Trophoblast cell (in vitro differentiated cells and primary cell): ENCODE results near the gene PARVB.

Experiments used
- DNase-seq, 2 donors: peaks; one replicate each; pipeline ENCODE4 v3.0.0-alpha.2; 2016
- H2AFZ ChIP-seq: 2 replicates; pipeline ENCODE4 v1.6.1; 2013; ENCODE audit warnings: low read length, moderate library complexity, mild to moderate bottlenecking; ENCODE audit not compliant: insufficient read depth, poor library complexity
- H2AK5ac ChIP-seq: 2 replicates; pipeline ENCODE4 v1.6.1; 2013; ENCODE audit warnings: mild to moderate bottlenecking, low read length
- H2BK120ac ChIP-seq: 2 replicates; pipeline ENCODE4 v1.6.1; 2013; ENCODE audit warnings: low read length, mild to moderate bottlenecking, moderate library complexity; ENCODE audit not compliant: insufficient read depth, poor library complexity
- H2BK12ac ChIP-seq: 2 replicates; pipeline ENCODE4 v1.6.1; 2013; ENCODE audit warnings: mild to moderate bottlenecking, low read length, moderate library complexity
- H2BK5ac ChIP-seq: 2 replicates; pipeline ENCODE4 v1.6.1; 2013; ENCODE audit warnings: low read length, low read depth, moderate library complexity, mild to moderate bottlenecking; ENCODE audit not compliant: poor library complexity
- H3K14ac ChIP-seq: 2 replicates; pipeline ENCODE4 v1.6.1; 2013; ENCODE audit warnings: mild to moderate bottlenecking, low read length
- H3K18ac ChIP-seq: 2 replicates; pipeline ENCODE4 v1.6.1; 2013; ENCODE audit warnings: mild to moderate bottlenecking, low read length
- H3K23ac ChIP-seq: 2 replicates; pipeline ENCODE4 v1.6.1; 2013; ENCODE audit warnings: low read length
- H3K27ac ChIP-seq: 2 replicates; pipeline ENCODE4 v1.5.1; 2013; ENCODE audit warnings: low read depth, mild to moderate bottlenecking, inconsistent platforms, low read length, moderate library complexity
- H3K27me3 ChIP-seq: 2 replicates; pipeline ENCODE4 v1.6.1; 2013; ENCODE audit warnings: inconsistent platforms, mild to moderate bottlenecking, low read length, moderate library complexity; ENCODE audit not compliant: insufficient read depth
- H3K36me3 ChIP-seq, 2 experiments: 1 replicate in 1 of 2; 2 replicates in 1 of 2; pipeline ENCODE4 v1.6.1; 2013; ENCODE audit warnings: low read length in 2 of 2, mild to moderate bottlenecking in 2 of 2, moderate library complexity in 1 of 2; ENCODE audit not compliant: insufficient read depth in 2 of 2, control insufficient read depth in 1 of 2
- H3K4ac ChIP-seq: 2 replicates; pipeline ENCODE4 v1.6.1; 2013; ENCODE audit warnings: low read depth, mild to moderate bottlenecking, low read length, moderate library complexity
- H3K4me1 ChIP-seq, 2 experiments: 1 replicate in 1 of 2; 2 replicates in 1 of 2; pipeline ENCODE4 v1.6.1; 2013; ENCODE audit warnings: low read length in 2 of 2, mild to moderate bottlenecking in 2 of 2, moderate library complexity in 1 of 2; ENCODE audit not compliant: insufficient read depth in 2 of 2, control insufficient read depth in 1 of 2
- H3K4me2 ChIP-seq: 2 replicates; pipeline ENCODE4 v1.6.1; 2013; ENCODE audit warnings: inconsistent platforms, mild to moderate bottlenecking, low read length, moderate library complexity
- H3K4me3 ChIP-seq: 2 replicates; pipeline ENCODE4 v1.5.1; 2013; ENCODE audit warnings: mild to moderate bottlenecking, low read depth, low read length, inconsistent platforms
- H3K79me1 ChIP-seq: one replicate; pipeline ENCODE4 v1.6.1; 2013; ENCODE audit warnings: low read length
- H3K79me2 ChIP-seq: 2 replicates; pipeline ENCODE4 v1.6.1; 2013; ENCODE audit warnings: low read length, mild to moderate bottlenecking; ENCODE audit not compliant: control insufficient read depth, insufficient read depth, poor library complexity
- H3K9ac ChIP-seq: 2 replicates; pipeline ENCODE4 v1.6.1; 2013; ENCODE audit warnings: mild to moderate bottlenecking, low read length
- H3K9me3 ChIP-seq: 2 replicates; pipeline ENCODE4 v1.6.1; 2013; ENCODE audit warnings: low read depth, mild to moderate bottlenecking, control low read depth, inconsistent platforms, low read length; ENCODE audit not compliant: insufficient read depth
- H4K12ac ChIP-seq: 2 replicates; pipeline ENCODE4 v1.6.1; 2013; ENCODE audit warnings: low read depth, mild to moderate bottlenecking, low read length, moderate library complexity
- H4K8ac ChIP-seq: 2 replicates; pipeline ENCODE4 v1.6.1; 2013; ENCODE audit warnings: low read depth, mild to moderate bottlenecking, low read length, moderate library complexity
- H4K91ac ChIP-seq: one replicate; pipeline ENCODE4 v1.6.1; 2013; ENCODE audit warnings: low read depth, mild to moderate bottlenecking, low read length, moderate library complexity
- WGBS: extraction: QIAGEN DNeasy Blood & Tissue Kit; methylation state at CpG from one replicate; pipeline ENCODE4 v1.1.7; 2013; ENCODE audit warnings: missing lambda C conversion rate; ENCODE audit not compliant: insufficient read length, insufficient coverage; ENCODE audit errors: extremely low coverage; 5-methylcytosine and 5-hydroxymethylcytosine counted together

PARVB gene

GRCh38 chr22:44170470-44170869 is 146.4 kb downstream of the PARVB start:
- Histone ChIP-seq H3K27ac (no peak overlapping the region), H3K23ac (no peak overlapping the region), H4K12ac (no peak overlapping the region), H3K4me2 (no peak overlapping the region), H3K14ac (no peak overlapping the region), H4K91ac (no peak overlapping the region), H3K36me3 (no peaks in the 10 kb centered on the region), H3K9me3 (no peaks in the 10 kb centered on the region), H3K4me3 (no peak overlapping the region), H3K4me1 (no peaks in the 10 kb centered on the region), H3K9ac (no peak overlapping the region), H2BK12ac (no peak overlapping the region), H3K18ac (no peak overlapping the region), H3K79me1 (no peaks in the 10 kb centered on the region), H3K4ac (no peak overlapping the region), H3K79me2 (no peaks in the 10 kb centered on the region), H3K27me3 (no peaks in the 10 kb centered on the region), H2BK120ac (no peak overlapping the region), H2AK5ac (no peak overlapping the region), H4K8ac (no peak overlapping the region), H2BK5ac (no peak overlapping the region), H2AFZ (no peak overlapping the region)
- no peak for DNase-seq
- WGBS, result no CpG with 5 or more reads among the region's 11 CpGs

GRCh38 chr22:44171561-44171960 is 147.5 kb downstream of the PARVB start:
- Histone ChIP-seq H3K79me2 (no peaks in the 10 kb centered on the region), H3K79me1 (no peaks in the 10 kb centered on the region), H4K12ac (no peak overlapping the region), H4K91ac (no peak overlapping the region), H2BK120ac (no peak overlapping the region), H4K8ac (no peak overlapping the region), H3K9me3 (no peaks in the 10 kb centered on the region), H2BK12ac (no peak overlapping the region), H2AK5ac (no peak overlapping the region), H2AFZ (no peak overlapping the region), H3K18ac (no peak overlapping the region), H3K4me3 (no peak overlapping the region), H3K14ac (no peak overlapping the region), H3K4ac (no peak overlapping the region), H2BK5ac (no peak overlapping the region), H3K27ac (no peak overlapping the region), H3K27me3 (no peaks in the 10 kb centered on the region), H3K9ac (no peak overlapping the region), H3K4me1 (no peaks in the 10 kb centered on the region), H3K23ac (no peak overlapping the region), H3K4me2 (no peak overlapping the region), H3K36me3 (no peaks in the 10 kb centered on the region)
- peak in 1 of 2 donors; percentile 16 for DNase-seq
- no CpG with 5 or more reads among the region's 6 CpGs for WGBS

- H3K27ac ChIP-seq, result no peak overlapping the region
- H2BK5ac ChIP-seq, result no peak overlapping the region
- no peak overlapping the region for H3K4me2 ChIP-seq
- H3K9ac ChIP-seq, result no peak overlapping the region
- H2BK12ac ChIP-seq, result no peak overlapping the region
- H4K91ac ChIP-seq, result no peak overlapping the region
- WGBS, result no CpG with 5 or more reads among the region's 22 CpGs
- no peak overlapping the region for H3K18ac ChIP-seq
- no peaks in the 10 kb centered on the region for H3K79me2 ChIP-seq
- H3K14ac ChIP-seq, result no peak overlapping the region
- no peak overlapping the region for H3K23ac ChIP-seq
- H2AK5ac ChIP-seq, result no peak overlapping the region
- H3K9me3 ChIP-seq, result no peaks in the 10 kb centered on the region
- no peak overlapping the region for H2AFZ ChIP-seq
- H3K4me3 ChIP-seq, result no peak overlapping the region
- H3K4me1 ChIP-seq, result no peaks in the 10 kb centered on the region
- H3K27me3 ChIP-seq, result no peaks in the 10 kb centered on the region
- no peaks in the 10 kb centered on the region for H3K36me3 ChIP-seq
- peak; percentile 28 to 51 for DNase-seq
- H3K79me1 ChIP-seq, result no peaks in the 10 kb centered on the region
- H2BK120ac ChIP-seq, result no peak overlapping the region
- no peak overlapping the region for H4K12ac ChIP-seq
- no peak overlapping the region for H4K8ac ChIP-seq
- no peak overlapping the region for H3K4ac ChIP-seq
Observed at GRCh38 chr22:44172370-44173108, 148.4 kb downstream of the PARVB start.

GRCh38 chr22:44173154-44173553 is 149.1 kb downstream of the PARVB start:
- H2BK120ac ChIP-seq, result no peak overlapping the region
- H3K27ac ChIP-seq, result no peak overlapping the region
- no peak overlapping the region for H3K4me3 ChIP-seq
- H3K9me3 ChIP-seq, result no peaks in the 10 kb centered on the region
- no peaks in the 10 kb centered on the region for H3K4me1 ChIP-seq
- H4K12ac ChIP-seq, result no peak overlapping the region
- no peak overlapping the region for H3K14ac ChIP-seq
- WGBS, result no CpG with 5 or more reads among the region's 10 CpGs
- no peak for DNase-seq
- no peak overlapping the region for H2AFZ ChIP-seq
- no peak overlapping the region for H3K18ac ChIP-seq
- H2BK5ac ChIP-seq, result no peak overlapping the region
- H3K79me1 ChIP-seq, result no peaks in the 10 kb centered on the region
- H4K91ac ChIP-seq, result no peak overlapping the region
- no peak overlapping the region for H4K8ac ChIP-seq
- H2AK5ac ChIP-seq, result no peak overlapping the region
- H3K79me2 ChIP-seq, result no peaks in the 10 kb centered on the region
- no peak overlapping the region for H2BK12ac ChIP-seq
- no peaks in the 10 kb centered on the region for H3K27me3 ChIP-seq
- H3K4me2 ChIP-seq, result no peak overlapping the region
- no peak overlapping the region for H3K4ac ChIP-seq
- H3K36me3 ChIP-seq, result no peaks in the 10 kb centered on the region
- H3K23ac ChIP-seq, result no peak overlapping the region
- H3K9ac ChIP-seq, result no peak overlapping the region
